ENCODE measurements around the gene ACAN. TPM values are rescaled to one million over a fixed set of nuclear protein-coding genes. Genes with fewer than 3 reads are reported as not detected.

The ACAN gene
- total and polyA plus RNA-seq, 8 donors: under 0.01 to 2.0 (median 0.40) TPM; not detected in 4

GRCh38 chr15:88764448-88764847, 38.8 kb upstream of the ACAN start:
- 89 to 98% (median 93%) methylated on average over 1 of the region's 1 CpG for WGBS, 5 donors
- intact Hi-C loops (cut with DNase I; ENCODE audit: low total_unique reads): no loop called here
- H3K4me3 ChIP-seq: no peak overlapping the region
- H3K9me3 ChIP-seq: peaks cover 0 to 11% (median 8%) of the 10 kb centered on the region in 4 donors
- peaks cover 0 to 33% (median 7%) of the 10 kb centered on the region in 3 donors for H3K27me3 ChIP-seq
- TF ChIP-seq POLR2A (IDR thresholded peaks at IDR 0.05) (no peak), POLR2AphosphoS5 (IDR thresholded peaks at IDR 0.05) (no peak), CTCF (IDR thresholded peaks at IDR 0.05) (no peak), EP300 (IDR thresholded peaks at IDR 0.05) (no peak)
- H3K36me3 ChIP-seq: no peaks in the 10 kb centered on the region
- H3K4me1 ChIP-seq: no peaks in the 10 kb centered on the region
- H3K27ac ChIP-seq: no peak overlapping the region
- DNase-seq: no peak

- WGBS, 5 donors: 68 to 81% (median 77%) methylated on average over 2 of the region's 2 CpGs
- Histone ChIP-seq H3K27me3 (peaks cover 0 to 40% (median 12%) of the 10 kb centered on the region in 3 donors), H3K9me3 (peaks cover 0 to 18% (median 16%) of the 10 kb centered on the region in 4 donors), H3K36me3 (no peaks in the 10 kb centered on the region), H3K27ac (no peak overlapping the region), H3K4me1 (no peaks in the 10 kb centered on the region), H3K4me3 (no peak overlapping the region)
- intact Hi-C loops (cut with DNase I; ENCODE audit: low total_unique reads): no loop called here
- TF ChIP-seq EP300 (IDR thresholded peaks at IDR 0.05) (no peak), POLR2AphosphoS5 (IDR thresholded peaks at IDR 0.05) (no peak), POLR2A (IDR thresholded peaks at IDR 0.05) (no peak), CTCF (IDR thresholded peaks at IDR 0.05) (no peak)
- DNase-seq: no peak
Observed at GRCh38 chr15:88765212-88765611, 38.0 kb upstream of the ACAN start.

GRCh38 chr15:88769161-88769971, 33.9 kb upstream of the ACAN start:
- H3K27ac ChIP-seq: no peak overlapping the region
- H3K4me3 ChIP-seq: no peak overlapping the region
- peaks cover 0 to 22% (median 16%) of the 10 kb centered on the region in 4 donors for H3K9me3 ChIP-seq
- 9 to 13% (median 11%) methylated on average over 36 to 38 of the region's 38 CpGs for WGBS, 5 donors
- peaks cover 0 to 39% (median 12%) of the 10 kb centered on the region in 3 donors for H3K27me3 ChIP-seq
- intact Hi-C loops (cut with DNase I; ENCODE audit: low total_unique reads): no loop called here
- TF ChIP-seq CTCF (IDR thresholded peaks at IDR 0.05) (no peak), EP300 (IDR thresholded peaks at IDR 0.05) (no peak), POLR2A (IDR thresholded peaks at IDR 0.05) (no peak), POLR2AphosphoS5 (IDR thresholded peaks at IDR 0.05) (no peak)
- peak in 1 of 2 donors; percentile 36 for DNase-seq
- no peaks in the 10 kb centered on the region for H3K4me1 ChIP-seq
- no peaks in the 10 kb centered on the region for H3K36me3 ChIP-seq

- Histone ChIP-seq H3K27me3 (peaks cover 0 to 16% (median 0%) of the 10 kb centered on the region in 3 donors), H3K4me3 (no peak overlapping the region), H3K9me3 (peaks cover 0 to 21% (median 12%) of the 10 kb centered on the region in 4 donors), H3K4me1 (no peaks in the 10 kb centered on the region), H3K27ac (no peak overlapping the region), H3K36me3 (no peaks in the 10 kb centered on the region)
- intact Hi-C loops (cut with DNase I; ENCODE audit: low total_unique reads): no loop called here
- no peak for DNase-seq
- 91 to 95% (median 93%) methylated on average over 4 of the region's 4 CpGs for WGBS, 5 donors
- TF ChIP-seq POLR2A (IDR thresholded peaks at IDR 0.05) (no peak), POLR2AphosphoS5 (IDR thresholded peaks at IDR 0.05) (no peak), CTCF (IDR thresholded peaks at IDR 0.05) (no peak), EP300 (IDR thresholded peaks at IDR 0.05) (no peak)
Observed at GRCh38 chr15:88775776-88776175, 27.5 kb upstream of the ACAN start.

Measured in stomach (tissue), 9 donors.